Stimulated activated CD8-positive, alpha-beta memory T cell treated with anti-CD3 and anti-CD28 coated beads, Interleukin-4, amount 100 ng/mL, for 48 hours (primary cell): ENCODE measurements around the gene NGB.
"Not testable (repeated sequence)": the region's sequence is repeated elsewhere in the genome, so short reads cannot be mapped to it uniquely, and the experiment has no call there.

Source experiments
- DNase-seq: peaks from one replicate; pipeline ENCODE4 v3.0.0-alpha.2; 2020

NGB gene

DNA sequence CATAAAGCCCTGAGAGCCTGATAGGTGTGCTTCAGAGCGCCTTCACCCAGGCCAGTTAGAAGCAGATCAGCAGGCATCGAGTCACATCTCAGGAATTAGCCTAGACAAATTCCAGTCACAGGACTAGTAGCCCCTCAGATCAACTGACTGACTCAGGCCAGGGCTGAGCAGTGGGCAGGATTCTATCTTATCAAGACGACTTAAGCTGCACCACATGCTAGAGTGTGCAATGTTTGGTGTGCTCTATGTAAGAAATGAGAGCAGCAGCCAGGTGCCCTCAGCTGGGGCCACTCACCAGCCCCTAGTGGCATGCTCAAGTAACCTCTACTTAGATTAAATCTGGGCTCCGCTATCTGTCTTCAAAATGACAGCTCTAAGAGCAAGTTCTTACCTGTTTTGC lies 19.7 kb upstream of the NGB start:
- DNase-seq, result no peak

DNA sequence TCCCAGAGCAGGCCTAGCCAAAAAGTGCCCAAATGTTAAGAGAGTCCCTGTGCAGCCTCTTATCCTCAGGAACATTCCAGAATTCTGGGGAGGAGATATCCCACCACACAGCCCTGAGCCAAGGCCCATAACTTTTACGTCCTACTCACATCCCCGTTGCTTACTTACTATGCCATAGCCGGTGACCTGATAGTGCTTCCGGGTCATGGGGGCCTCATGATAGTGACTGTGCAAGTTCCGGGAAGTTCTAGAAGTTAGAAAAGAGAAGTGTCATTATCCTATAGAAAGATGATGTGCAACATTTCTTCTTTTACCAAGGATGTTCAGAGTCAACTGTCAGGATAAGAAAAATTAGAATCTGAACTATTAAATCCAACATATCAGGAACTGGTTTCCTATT lies 15.6 kb upstream of the NGB start:
- DNase-seq, result no peak

DNA sequence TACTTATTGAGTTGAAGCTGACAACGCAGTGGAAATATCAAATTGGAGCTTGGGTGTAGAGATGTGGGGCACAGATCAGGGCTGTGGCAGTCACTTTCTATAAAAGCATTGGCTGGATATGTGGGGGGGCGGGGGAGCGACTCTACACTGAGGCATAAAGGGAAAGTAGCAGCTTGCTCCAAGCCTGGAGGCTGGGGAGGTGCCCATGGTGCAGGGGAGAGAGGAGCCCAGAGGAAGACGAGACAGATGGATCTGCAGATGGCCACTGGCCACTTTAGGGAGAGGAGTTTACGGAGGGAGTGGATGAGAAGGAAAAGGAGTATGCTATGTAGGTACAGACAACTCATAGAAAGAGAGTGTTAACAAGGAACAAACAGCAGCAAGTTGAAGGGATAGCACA lies 13.5 kb upstream of the NGB start:
- no peak for DNase-seq

DNA sequence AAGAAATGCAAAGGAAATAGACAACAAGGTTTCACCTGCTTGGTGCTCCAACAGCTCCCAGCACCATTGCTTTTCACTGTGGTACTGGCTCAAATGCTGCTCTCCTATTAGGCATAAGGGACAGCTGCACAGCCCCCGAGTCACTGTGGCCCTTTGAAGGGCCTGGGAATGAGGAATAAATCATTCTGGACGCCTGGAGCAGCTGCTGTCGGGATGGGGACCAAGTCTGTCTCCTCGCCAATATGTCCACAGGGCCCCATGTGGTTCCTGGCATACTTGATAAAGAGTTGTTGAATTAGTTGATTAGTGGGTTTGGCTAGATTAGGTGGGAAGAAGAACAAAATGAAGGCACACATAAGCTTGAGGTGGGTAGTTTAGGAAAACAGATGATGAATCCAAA lies 13.1 kb upstream of the NGB start:
- DNase-seq, result no peak

DNA sequence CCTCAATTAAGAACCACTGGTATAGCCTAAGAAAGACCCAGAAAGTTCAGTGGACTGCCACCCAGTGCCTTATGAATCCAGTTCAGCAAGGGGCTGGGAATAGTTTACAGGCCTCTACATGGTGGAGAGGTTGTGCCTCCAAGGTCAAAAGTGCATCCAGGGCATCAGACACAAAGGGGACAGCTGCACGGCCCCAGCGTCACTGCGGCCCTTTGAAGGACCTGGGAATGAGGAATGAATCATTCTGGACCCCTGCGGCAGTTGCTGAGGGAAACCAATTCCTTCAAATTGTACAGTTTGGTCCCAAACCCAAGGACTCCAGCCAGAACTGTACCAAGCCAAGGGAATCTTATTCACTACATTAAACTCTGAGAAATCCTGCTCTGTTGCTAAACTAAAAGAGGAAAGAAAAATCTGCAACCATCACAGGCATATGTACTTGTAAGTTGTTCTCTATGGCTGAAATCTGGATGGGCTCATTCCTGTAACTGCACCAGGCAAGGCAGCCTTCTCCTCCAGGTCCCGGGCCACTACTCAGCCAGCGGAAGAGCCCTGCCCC lies 10.9 kb upstream of the NGB start:
- DNase-seq, result no peak

DNA sequence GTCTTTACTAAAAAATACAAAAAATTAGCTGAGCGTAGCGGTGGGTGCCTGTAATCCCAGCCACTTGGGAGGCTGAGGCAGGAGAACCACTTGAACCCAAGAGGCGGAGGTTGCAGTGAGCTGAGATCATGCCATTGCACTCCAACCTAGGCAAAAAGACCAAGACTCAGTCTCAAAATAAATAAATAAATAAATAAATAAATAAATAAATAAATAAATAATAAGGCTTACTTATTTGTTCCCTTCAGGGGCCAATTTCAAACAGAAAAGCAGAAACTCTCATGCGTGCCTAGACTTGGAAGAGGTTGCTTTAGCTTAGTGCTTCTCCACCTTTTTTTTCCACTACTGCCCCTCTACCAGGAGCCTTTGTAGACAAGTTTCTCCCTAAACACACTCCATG lies 9.9 kb upstream of the NGB start:
- not testable (repeated sequence) for DNase-seq

DNA sequence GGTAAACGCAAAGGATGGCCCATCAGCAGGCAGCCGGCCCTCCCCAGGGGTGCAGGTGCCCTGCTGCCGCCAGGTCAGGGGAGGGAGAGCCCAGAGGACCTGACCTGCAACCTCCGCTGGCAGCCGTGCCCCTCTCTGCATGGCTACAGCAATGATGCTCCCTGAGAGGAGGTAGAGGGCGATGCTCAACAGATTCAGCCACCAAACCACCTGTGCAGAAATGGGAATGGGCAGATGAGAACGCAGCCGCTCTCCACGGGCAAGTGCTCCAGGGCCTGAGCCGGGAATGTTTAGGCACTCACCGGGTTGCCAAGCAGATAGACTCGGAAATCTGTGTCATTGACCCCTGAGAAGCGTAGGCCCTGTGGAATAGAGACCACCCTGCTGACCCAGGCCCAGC lies 8.7 kb upstream of the NGB start:
- DNase-seq, result no peak

DNA sequence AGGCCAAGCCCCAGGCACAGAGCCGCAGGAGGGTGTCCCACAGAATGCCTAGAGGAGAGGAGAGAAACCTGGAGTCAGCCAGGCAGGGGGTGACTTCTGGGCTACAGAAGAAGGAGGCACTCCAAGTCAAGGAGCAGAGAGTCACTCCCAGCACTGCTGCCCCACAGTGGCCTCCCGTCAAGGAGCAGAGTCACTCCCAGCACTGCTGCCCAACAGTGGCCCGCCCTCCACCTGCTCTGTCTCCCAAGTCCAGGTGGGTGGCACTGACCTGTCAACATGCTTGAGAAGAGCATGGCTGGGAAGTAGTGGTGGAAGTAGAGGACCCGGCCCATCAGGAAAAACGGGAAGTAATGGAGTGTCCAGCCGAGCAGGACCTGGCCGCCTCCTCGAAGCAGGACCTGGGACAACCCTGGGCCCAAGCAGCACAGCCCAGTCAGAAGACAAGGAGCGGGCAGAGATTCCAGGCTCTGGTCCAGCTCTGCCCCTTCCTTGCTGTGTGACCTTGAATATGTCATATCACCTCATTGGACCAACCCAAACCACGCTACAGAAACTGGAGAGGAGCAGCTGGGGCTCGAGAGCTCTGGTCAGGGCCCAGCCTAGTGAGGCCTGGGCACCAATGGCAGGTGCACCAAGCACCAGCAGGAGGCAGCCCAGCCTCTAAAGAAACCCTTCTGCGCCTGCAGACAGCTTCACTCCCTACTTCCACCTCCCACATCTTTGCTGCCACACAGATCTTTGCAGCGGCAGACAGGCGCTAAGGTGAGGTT lies 7.6 kb upstream of the NGB start:
- no peak for DNase-seq

DNA sequence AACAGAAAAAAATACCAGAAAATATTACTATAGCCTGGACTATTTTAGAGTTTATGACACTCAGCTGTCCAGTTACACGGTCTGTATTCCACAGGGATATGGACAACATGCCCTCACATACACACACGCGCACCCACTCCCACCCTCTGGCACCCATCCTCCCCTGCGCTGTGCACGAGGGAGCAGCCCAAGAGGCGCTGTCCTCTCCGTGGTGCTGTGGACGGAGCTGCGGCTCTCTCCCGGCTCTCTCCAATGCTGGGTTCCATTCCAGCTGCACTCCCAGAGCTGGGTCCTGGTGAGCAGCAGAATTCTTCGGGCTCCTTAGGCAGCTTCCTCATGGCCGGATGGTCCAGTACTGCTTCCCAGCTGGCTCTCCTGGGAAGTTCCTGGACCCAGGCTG lies 6.0 kb upstream of the NGB start:
- DNase-seq, result no peak

DNA sequence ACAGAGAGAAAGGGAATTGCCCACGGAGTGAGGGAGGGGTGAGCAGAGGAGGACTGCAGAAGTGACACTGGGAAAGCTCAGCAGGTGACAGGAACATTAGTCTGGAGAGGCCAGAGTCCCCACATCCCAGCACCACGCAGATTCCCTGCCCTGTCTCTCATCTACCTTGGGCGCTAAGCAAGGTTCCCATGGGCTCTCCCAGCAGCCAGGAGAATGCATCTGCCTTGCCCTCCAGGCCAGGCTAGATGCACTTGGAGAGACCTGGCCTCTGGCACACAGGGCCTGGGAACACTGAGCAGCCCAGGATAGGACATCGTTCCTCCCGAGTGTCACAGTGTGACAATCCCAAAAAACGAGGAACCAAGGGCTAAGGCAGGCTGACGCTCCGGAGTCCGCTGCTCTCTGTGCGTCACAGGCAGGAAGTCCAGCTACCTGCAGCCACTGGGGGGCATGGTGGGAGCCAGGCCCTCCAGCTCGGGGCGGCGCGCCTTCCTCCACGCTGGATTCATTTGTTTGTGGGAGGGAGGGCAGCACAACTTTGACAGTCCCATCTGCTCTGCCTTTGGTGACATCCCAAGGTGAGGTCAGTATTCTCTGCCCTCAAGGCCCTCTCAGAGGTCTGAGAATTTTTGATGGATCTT lies 5.4 kb upstream of the NGB start:
- DNase-seq, result no peak

DNA sequence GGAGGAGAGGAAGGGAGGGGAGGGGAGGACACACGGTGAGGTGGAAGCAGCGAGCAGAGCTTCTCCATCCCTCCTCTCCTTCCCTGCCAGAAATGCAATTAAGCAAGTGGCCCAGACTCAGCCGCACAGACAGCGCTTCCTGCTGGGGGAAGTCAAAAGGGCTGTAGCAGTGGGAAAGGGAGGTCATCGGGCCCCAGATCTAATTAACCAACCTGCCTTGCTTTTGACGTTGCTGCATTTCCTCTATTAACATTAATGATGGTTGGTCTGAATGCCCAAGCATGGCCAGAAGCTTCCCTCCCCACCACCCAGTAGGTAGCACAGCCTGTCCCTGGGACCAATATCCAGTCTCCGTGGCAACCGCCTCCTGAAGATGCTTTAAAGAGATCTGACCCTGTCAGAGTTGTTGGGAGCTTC lies 4.6 kb upstream of the NGB start:
- DNase-seq, result no peak

DNA sequence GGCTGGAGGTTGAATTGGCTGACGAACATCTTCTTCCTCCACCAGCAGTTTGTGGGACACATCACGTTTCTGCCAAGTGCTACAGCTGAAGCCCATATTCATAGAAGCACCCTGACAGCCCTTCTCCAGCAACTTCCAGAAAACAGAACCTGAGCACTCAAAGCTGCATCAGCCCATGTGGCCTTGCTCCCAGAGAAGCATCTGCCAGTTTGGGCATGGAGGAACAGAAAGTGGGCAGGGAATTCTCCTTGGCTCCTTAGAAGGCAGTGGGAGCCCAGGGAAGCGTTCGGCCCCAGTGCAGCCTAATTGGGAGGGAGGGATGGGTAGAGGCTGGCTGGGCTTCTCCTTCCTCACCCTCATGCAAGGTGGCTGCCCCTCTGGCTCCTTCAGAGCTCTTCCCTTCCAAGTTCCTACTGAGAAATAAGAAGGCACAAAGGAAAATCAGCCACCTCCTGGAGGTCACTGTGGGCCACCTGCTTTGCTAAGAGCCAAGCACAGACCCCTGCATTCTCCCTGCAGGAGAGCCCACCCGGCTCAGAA lies 4.1 kb upstream of the NGB start:
- no peak for DNase-seq

DNA sequence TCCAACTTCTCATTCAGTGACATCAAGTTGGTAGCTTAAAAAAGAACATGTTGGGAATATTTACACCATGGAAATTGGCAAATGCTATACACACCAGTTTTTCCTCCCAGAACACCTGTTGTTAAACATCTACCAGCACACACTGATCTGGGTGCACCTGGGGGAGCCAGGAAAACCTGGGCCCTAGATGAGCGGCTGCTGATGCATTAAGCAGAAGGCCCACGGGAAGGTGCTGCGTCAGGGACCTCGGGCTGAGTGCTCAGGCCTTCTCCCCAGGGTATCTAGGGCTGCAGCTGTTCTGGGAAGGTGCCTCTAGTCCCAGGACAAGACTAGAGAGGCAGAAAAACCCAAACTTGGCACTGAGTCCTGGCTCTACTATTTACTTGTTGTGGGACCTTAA lies 2.8 kb upstream of the NGB start:
- DNase-seq, result no peak

DNA sequence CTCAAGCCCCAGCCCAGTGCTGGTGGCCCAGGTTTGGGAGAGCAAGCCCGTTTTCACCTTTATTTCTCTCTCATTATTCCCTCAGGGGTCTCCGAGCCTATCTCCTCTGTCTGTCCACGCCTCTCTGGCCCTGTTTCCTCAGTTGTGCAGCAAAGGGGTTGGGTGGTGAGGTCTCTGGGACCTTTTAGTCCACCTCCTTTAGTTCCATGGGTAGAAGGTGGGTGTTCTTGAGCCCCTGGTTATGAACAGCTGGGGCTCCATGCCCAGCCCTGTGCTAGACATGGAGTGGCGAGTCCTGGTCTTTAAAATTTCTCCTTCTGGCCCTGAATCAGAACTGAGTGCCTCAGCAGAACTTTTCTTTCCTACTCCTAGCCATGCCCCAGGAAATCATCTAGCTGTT lies 1.3 kb upstream of the NGB start:
- DNase-seq, result no peak

DNA sequence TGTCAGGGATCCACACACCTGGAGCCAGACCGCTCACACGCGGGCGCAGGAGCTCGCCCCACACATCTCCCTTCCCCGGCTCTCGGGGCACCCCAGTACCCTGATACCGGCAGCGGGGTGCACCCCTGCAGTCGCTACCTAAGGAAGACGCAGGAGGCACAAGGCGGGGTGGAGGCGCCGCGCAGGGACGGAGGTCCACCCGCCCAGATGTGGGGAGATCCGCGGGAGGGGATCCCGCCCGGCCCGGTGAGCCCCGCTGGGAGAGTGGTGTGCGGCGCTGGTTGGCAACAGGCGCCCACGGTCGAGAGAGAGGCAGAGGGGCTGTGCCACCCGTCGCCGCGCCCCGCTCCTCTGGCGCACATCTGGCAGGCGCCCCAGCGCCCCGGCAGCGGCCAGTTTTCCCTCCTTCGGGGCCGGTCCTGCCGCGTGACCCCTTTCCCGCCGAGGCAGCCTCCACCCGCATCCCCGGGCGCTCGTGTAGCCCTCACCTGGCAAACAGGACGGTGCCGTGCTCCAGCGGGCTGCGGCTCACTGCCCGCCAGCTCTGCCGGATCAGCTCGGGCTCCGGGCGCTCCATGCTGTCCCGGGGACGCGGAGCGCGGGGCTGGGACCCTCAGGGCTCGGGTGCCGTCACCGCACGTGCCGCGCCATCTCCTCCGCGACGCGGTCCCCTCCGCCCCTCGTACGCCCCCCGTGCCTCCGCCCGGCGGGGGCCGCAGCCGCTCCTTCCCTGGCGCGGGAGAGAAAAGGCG lies 469 bp downstream of the NGB start:
- DNase-seq, result no peak

DNA sequence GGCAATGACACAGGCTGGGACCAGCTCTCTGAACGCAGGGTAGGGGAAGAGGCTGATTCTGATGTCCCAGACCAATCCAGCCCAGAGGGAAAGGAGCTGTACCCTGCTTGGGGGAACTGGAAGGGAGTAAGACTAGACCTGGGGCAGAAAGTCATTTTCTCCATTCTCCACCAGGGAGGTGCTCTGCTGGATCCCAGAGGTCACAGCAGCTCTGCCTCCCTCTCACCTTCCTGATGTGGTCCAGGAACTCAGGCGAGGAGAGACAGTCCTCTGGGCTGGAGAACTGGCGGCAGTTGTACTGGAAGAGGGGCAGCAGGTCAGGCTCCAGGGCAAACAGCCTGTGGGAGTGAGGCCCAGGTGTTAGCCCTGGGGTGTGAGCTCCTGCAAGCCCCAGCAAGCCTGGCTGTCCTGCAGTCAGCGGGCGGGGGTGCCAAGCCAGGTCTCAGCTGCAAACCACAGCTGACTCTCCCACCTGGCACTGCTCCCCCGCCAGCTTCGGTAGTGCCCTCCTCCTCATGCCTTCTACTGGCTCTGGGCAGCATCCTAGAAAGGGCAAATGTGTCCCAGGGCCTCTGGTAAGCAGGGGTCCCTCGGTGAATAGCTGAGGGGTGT lies 1.9 kb downstream of the NGB start:
- no peak for DNase-seq

DNA sequence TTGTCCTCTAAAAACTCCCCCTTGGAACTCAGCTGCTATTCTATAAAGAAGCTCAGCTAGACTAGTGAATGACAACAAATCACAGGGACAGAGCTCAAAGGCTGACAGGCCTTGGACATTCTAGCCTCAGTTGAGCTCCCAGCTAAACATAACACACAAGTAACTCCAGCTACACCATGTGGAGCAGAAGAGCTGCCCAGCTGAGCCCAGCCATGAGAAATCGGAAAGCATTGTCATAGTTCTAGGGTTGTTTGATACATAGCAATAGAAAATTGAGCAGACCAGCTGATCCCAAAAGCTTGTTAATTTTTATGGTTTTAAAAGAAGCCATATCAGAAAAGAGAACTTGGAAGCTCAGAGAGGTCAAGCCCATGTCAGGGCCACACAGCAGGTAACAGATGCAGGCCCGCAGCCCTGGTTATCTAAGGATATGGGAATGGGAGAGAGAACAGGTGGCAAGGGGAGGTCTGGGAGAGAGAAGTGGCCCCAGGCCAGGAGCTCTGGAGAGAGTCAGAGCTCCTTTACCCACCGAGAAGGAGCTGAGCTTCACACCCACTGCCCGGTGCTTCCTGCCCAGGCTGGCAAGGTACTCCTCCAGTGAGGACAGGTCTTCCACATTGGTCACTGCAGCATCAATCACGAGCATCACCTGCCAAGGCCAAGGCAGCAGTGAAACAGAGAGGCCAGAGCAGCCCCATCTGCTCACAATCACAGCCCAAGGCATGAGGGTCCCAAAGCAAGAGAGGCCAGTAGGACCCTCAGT lies 2.9 kb downstream of the NGB start:
- DNase-seq, result no peak

DNA sequence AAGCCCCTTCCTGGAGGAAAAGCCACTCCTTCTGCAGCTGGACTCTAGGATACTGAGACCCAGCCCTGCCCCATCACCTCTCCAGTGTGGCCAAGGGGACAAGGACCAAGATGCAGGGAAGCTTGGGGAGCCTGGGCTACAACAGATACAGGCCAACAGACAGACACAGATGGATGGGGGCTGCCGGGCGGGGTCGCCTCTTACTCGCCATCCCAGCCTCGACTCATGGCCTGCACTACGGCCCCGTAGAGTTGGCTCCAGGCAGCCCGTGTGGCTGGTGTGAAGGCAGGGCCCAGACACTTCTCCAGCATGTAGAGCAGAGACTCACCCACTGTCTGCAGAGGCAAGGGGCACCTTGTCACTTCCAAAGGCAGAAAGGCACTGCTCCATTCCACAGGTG lies 4.7 kb downstream of the NGB start:
- DNase-seq, result no peak

DNA sequence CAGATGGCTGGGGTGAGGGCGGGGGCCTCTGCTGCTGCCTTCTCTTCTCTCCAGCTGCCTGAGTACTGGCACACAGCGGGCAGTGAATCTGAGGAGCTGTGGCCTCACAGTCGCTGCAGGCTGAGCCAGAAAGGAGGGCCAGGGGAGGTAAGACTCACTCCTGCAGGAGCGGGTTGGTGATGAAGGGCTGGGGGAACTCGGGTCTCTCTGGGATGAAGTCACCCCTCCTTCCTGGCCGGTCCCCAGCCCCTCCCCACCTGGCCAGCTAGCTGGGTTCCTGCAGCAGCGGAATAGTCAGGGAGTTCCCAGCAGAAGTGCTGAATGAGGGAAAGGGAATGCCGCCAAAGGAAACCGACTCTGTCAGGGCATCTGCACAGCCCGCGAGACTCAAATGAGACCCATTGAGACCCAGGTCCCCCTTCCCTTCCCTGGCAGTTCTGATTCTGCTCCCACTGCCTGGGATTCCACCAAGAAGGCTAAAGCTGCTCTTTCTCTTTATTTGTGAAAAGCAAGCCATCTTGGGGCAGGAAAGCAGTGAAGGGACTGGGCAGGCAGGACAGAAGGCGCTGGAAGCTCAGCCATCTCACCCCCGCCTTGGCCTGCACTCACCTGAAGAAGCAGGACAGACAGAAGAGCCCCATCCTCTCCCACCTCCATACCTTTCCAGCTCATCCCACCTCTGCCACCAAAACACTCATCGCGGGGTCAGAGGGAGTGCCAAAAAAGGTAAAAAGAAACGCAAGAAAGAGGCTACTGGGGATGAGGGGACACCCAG lies 5.3 kb downstream of the NGB start:
- DNase-seq, result no peak

DNA sequence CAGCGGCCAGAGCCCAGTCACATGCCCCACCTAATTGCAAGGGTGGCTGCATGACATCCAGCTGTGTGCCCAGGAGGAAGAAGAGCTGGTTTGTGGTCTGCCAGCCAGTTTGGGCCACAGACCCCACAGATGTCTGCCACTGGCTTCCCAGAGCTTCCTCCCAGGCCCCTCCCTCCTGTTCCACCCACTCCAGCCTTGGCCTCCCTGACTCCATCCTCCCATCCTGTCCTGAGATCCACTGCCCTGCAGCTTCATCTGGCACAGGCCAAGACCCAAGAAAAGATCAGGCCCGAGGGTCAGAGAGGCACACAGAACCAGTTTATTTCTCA lies 5.9 kb downstream of the NGB start:
- no peak for DNase-seq

DNA sequence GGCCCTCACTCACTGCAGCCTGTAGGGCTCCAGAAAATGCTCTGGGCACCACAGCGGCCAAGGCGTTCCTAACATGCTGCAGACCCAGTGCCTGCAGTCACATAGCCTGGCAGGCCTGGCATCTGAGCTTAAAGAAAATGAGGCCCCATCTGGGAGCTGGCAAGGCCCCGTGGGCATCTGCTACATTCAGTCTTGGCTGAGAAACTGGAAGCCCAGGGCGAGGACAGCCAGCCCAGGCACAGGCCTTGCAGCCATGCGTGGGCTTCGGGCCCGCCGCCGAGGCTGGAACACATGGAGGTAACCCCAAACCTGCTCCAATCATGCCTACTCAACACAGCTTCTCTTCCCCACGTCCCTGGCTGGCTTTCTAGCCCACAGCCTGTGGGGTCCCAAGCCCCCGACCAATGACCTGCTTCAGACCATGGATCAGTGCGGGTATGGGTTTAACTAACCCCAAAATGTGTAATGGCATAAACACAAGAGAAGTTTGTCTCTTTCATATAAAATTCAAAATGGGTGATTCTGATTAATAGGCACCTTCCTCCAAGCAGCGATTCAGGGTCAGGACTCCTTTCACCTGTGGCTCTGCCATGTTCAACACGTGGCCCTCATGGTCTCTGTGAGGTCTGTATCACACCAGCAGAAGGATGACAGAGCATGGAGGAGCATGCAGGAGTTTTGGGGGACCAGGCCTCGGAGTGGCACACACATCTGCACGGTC lies 6.4 kb downstream of the NGB start:
- no peak for DNase-seq
